NCI-H69 (cell line): ENCODE results near the gene PELO.
"Not testable (repeated sequence)": the region's sequence is repeated elsewhere in the genome, so short reads cannot be mapped to it uniquely, and the experiment has no call there.

Experiments
- DNase-seq: peaks from one replicate; lab custom pipeline; 2025; lab: John Stamatoyannopoulos, UW

Gene PELO

GRCh38 chr5:52801329-52801728, 13.6 kb downstream of the PELO start:
- DNase-seq = peak; percentile 56

- no peak for DNase-seq
Measured at GRCh38 chr5:52802272-52802973, 14.7 kb downstream of the PELO start.

GRCh38 chr5:52802974-52803336, 15.2 kb downstream of the PELO start:
- no peak for DNase-seq

- DNase-seq = no peak
Measured at GRCh38 chr5:52804387-52804791, 16.7 kb downstream of the PELO start.

GRCh38 chr5:52804981-52805380, 17.3 kb downstream of the PELO start:
- no peak for DNase-seq

- no peak for DNase-seq
Measured at GRCh38 chr5:52805615-52806014, 17.9 kb downstream of the PELO start.

- DNase-seq = no peak
Measured at GRCh38 chr5:52807037-52807436, 19.3 kb downstream of the PELO start.

GRCh38 chr5:52807723-52808122, 20.0 kb downstream of the PELO start:
- DNase-seq = no peak

GRCh38 chr5:52808316-52808901, 20.7 kb downstream of the PELO start:
- DNase-seq = no peak

- no peak for DNase-seq
Measured at GRCh38 chr5:52809884-52810283, 22.2 kb downstream of the PELO start.

- no peak for DNase-seq
Measured at GRCh38 chr5:52810426-52810825, 22.7 kb downstream of the PELO start.

- DNase-seq = no peak
Measured at GRCh38 chr5:52811067-52811749, 23.5 kb downstream of the PELO start.

GRCh38 chr5:52814352-52815148, 26.8 kb downstream of the PELO start:
- DNase-seq = no peak

- DNase-seq = peak; percentile 37
Measured at GRCh38 chr5:52817818-52818217, 30.1 kb downstream of the PELO start.

- no peak for DNase-seq
Measured at GRCh38 chr5:52818360-52818759, 30.6 kb downstream of the PELO start.

GRCh38 chr5:52818807-52819206, 31.1 kb downstream of the PELO start:
- not testable (repeated sequence) for DNase-seq

- no peak for DNase-seq
Measured at GRCh38 chr5:52821901-52822300, 34.2 kb downstream of the PELO start.

- DNase-seq = peak; percentile 32
Measured at GRCh38 chr5:52822437-52822836, 34.7 kb downstream of the PELO start.

GRCh38 chr5:52824827-52825226, 37.1 kb downstream of the PELO start:
- no peak for DNase-seq

GRCh38 chr5:52825826-52826225, 38.1 kb downstream of the PELO start:
- DNase-seq = no peak

GRCh38 chr5:52827815-52828214, 40.1 kb downstream of the PELO start:
- DNase-seq = no peak

- DNase-seq = no peak
Measured at GRCh38 chr5:52829664-52830063, 41.9 kb downstream of the PELO start.

GRCh38 chr5:52830650-52831049, 42.9 kb downstream of the PELO start:
- no peak for DNase-seq
